Neural cell (in vitro differentiated cells): ENCODE measurements around the gene SFMBT2. TPM values are rescaled to one million over a fixed set of nuclear protein-coding genes. Genes with fewer than 3 reads are reported as not detected.

ENCODE experiments used
- H2AFZ ChIP-seq: fragments of 200-600, 300-800 bp; sonication (generic), shearing (Covaris generic); 2 replicates; pipeline ENCODE4 v1.6.0; 2014; ENCODE audit warnings: low read depth, mild to moderate bottlenecking, antibody characterized with exemption, low read length, moderate library complexity
- H3F3A ChIP-seq: fragments of 200-600 bp; shearing (Covaris generic); 2 replicates; pipeline ENCODE4 v1.6.1; 2016; ENCODE audit warnings: mild to moderate bottlenecking, moderate library complexity, mixed read lengths, antibody characterized with exemption, low read length; ENCODE audit not compliant: insufficient read depth, poor library complexity, severe bottlenecking
- H3K27ac ChIP-seq: fragments of 200-600, 300-800 bp; sonication (generic), shearing (Covaris generic); 2 replicates; pipeline ENCODE4 v1.5.1; 2014; ENCODE audit warnings: mild to moderate bottlenecking, low read length, moderate library complexity
- H3K27me3 ChIP-seq: fragments of 300-800, 200-600 bp; sonication (generic), shearing (Covaris generic); 2 replicates; pipeline ENCODE4 v1.6.0; 2014; ENCODE audit warnings: mild to moderate bottlenecking, low read depth, low read length, moderate library complexity; ENCODE audit not compliant: insufficient read depth
- H3K36me3 ChIP-seq: fragments of 300-800, 200-600 bp; sonication (generic), shearing (Covaris generic); 2 replicates; pipeline ENCODE4 v1.5.1; 2014; ENCODE audit warnings: mild to moderate bottlenecking, antibody characterized with exemption, low read length, moderate library complexity; ENCODE audit not compliant: insufficient read depth
- H3K4me2 ChIP-seq: fragments of 300-800, 200-600 bp; sonication (generic), shearing (Covaris generic); 2 replicates; pipeline ENCODE4 v1.6.0; 2014; ENCODE audit warnings: mild to moderate bottlenecking, low read length
- H3K4me3 ChIP-seq: fragments of 300-800, 200-600 bp; sonication (generic), shearing (Covaris generic); 2 replicates; pipeline ENCODE4 v1.5.1; 2014; ENCODE audit warnings: mild to moderate bottlenecking, low read length, moderate library complexity
- H3K79me2 ChIP-seq: fragments of 200-600 bp; shearing (Covaris generic); replicated peaks from 2 replicates; pipeline ENCODE4 v1.6.0; 2014; ENCODE audit warnings: mild to moderate bottlenecking, low read length, moderate library complexity; ENCODE audit not compliant: insufficient read depth
- H3K9ac ChIP-seq: fragments of 300-800, 200-600 bp; sonication (generic), shearing (Covaris generic); 2 replicates; pipeline ENCODE4 v1.6.1; 2016; ENCODE audit warnings: mild to moderate bottlenecking, low read length, mixed read lengths
- H3K9me2 ChIP-seq: fragments of 200-600 bp; shearing (Covaris generic); 2 replicates; pipeline ENCODE4 v1.6.1; 2016; ENCODE audit warnings: mild to moderate bottlenecking, low read length, mixed read lengths; ENCODE audit not compliant: insufficient read depth
- H3K9me3 ChIP-seq: fragments of 200-600, 300-800 bp; sonication (generic), shearing (Covaris generic); 2 replicates; pipeline ENCODE4 v1.6.1; 2016; ENCODE audit warnings: mild to moderate bottlenecking, mixed run types, low read length, moderate library complexity, mixed read lengths
- H4K20me1 ChIP-seq: fragments of 200-600 bp; shearing (Covaris generic); 2 replicates; pipeline ENCODE4 v1.6.1; 2016; ENCODE audit warnings: mild to moderate bottlenecking, mixed run types; ENCODE audit not compliant: insufficient read depth
- EP300 ChIP-seq: fragments of 450-650 bp; conservative IDR thresholded peaks from 2 replicates; pipeline ENCODE4 v1.6.1; 2014; ENCODE audit warnings: antibody characterized with exemption, mild to moderate bottlenecking, moderate library complexity; ENCODE audit not compliant: poor library complexity, severe bottlenecking
- EZH2 ChIP-seq: fragments of 200-600, 300-800 bp; shearing (Covaris generic), sonication (generic); IDR thresholded peaks from 2 replicates; pipeline ENCODE4 v1.6.1; 2014; ENCODE audit warnings: antibody characterized with exemption, low read length, borderline replicate concordance, mild to moderate bottlenecking; ENCODE audit not compliant: insufficient read depth, poor library complexity, severe bottlenecking
- MXI1 ChIP-seq: fragments of 450-650 bp; conservative IDR thresholded peaks from 2 replicates; pipeline ENCODE4 v1.6.1; 2014; ENCODE audit warnings: antibody characterized with exemption, mild to moderate bottlenecking; ENCODE audit not compliant: poor library complexity, severe bottlenecking
- POLR2AphosphoS5 ChIP-seq: IDR thresholded peaks from 2 replicates; pipeline ENCODE4 v1.6.1; 2012
- RAD21 ChIP-seq: fragments of 450-650 bp; conservative IDR thresholded peaks from 2 replicates; pipeline ENCODE4 v1.6.1; 2014; ENCODE audit warnings: antibody characterized with exemption, mild to moderate bottlenecking, moderate library complexity
- SMC3 ChIP-seq: fragments of 450-650 bp; conservative IDR thresholded peaks from 2 replicates; pipeline ENCODE4 v1.6.1; 2014; ENCODE audit warnings: antibody characterized with exemption, mild to moderate bottlenecking, moderate library complexity; ENCODE audit not compliant: poor library complexity
- TAF1 ChIP-seq: IDR thresholded peaks from 2 replicates; pipeline ENCODE4 v1.6.1; 2012; ENCODE audit warnings: low read depth
- polyA plus RNA-seq: library from polyadenylated mRNA; depleted of rRNA; stranded (reverse); fragments of >200 nt; gene quantifications from 2 replicates; pipeline ENCODE4 v1.2.3, GENCODE V29; 2014
- TF ChIP-seq, protein P1 (sequence below): fragments of 450-650 bp; IDR thresholded peaks from 2 replicates; pipeline ENCODE4 v1.5.1; 2014; ENCODE audit warnings: antibody characterized with exemption, mild to moderate bottlenecking, moderate library complexity; ENCODE audit not compliant: poor library complexity, severe bottlenecking
- TF ChIP-seq, protein P2 (sequence below): IDR thresholded peaks from 2 replicates; pipeline ENCODE4 v1.6.1; 2012; ENCODE audit warnings: borderline replicate concordance

The SFMBT2 gene
- polyA plus RNA-seq, 1 donor from 2014 or later = 1.3 TPM

DNA sequence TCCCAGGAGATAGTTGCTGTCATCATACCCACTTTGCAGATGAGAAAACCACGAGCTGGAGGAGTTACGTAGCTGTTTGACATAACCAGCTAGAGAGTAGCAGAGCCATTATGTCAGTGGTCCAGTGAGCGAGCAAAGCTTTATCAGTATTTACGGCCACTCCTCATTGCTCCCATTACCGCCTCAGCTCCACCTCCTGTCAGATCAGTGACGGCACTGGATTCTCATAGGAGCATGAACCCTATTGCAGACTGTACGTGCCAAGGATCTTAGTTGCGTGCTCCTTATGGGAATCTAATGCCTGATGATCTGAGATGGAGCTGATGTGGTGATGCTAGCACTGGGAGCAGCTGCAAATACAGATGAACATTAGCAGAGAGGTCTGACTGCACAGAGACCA is 9.2 kb upstream of the SFMBT2 start:
- no peak for TF ChIP-seq EZH2
- no peak for TF ChIP-seq TAF1
- TF ChIP-seq, protein P1, sequence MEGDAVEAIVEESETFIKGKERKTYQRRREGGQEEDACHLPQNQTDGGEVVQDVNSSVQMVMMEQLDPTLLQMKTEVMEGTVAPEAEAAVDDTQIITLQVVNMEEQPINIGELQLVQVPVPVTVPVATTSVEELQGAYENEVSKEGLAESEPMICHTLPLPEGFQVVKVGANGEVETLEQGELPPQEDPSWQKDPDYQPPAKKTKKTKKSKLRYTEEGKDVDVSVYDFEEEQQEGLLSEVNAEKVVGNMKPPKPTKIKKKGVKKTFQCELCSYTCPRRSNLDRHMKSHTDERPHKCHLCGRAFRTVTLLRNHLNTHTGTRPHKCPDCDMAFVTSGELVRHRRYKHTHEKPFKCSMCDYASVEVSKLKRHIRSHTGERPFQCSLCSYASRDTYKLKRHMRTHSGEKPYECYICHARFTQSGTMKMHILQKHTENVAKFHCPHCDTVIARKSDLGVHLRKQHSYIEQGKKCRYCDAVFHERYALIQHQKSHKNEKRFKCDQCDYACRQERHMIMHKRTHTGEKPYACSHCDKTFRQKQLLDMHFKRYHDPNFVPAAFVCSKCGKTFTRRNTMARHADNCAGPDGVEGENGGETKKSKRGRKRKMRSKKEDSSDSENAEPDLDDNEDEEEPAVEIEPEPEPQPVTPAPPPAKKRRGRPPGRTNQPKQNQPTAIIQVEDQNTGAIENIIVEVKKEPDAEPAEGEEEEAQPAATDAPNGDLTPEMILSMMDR = no peak
- no peak for TF ChIP-seq POLR2AphosphoS5
- no peak for TF ChIP-seq RAD21
- no peak for TF ChIP-seq SMC3
- no peak for TF ChIP-seq EP300
- no peak for TF ChIP-seq MXI1
- TF ChIP-seq, protein P2, sequence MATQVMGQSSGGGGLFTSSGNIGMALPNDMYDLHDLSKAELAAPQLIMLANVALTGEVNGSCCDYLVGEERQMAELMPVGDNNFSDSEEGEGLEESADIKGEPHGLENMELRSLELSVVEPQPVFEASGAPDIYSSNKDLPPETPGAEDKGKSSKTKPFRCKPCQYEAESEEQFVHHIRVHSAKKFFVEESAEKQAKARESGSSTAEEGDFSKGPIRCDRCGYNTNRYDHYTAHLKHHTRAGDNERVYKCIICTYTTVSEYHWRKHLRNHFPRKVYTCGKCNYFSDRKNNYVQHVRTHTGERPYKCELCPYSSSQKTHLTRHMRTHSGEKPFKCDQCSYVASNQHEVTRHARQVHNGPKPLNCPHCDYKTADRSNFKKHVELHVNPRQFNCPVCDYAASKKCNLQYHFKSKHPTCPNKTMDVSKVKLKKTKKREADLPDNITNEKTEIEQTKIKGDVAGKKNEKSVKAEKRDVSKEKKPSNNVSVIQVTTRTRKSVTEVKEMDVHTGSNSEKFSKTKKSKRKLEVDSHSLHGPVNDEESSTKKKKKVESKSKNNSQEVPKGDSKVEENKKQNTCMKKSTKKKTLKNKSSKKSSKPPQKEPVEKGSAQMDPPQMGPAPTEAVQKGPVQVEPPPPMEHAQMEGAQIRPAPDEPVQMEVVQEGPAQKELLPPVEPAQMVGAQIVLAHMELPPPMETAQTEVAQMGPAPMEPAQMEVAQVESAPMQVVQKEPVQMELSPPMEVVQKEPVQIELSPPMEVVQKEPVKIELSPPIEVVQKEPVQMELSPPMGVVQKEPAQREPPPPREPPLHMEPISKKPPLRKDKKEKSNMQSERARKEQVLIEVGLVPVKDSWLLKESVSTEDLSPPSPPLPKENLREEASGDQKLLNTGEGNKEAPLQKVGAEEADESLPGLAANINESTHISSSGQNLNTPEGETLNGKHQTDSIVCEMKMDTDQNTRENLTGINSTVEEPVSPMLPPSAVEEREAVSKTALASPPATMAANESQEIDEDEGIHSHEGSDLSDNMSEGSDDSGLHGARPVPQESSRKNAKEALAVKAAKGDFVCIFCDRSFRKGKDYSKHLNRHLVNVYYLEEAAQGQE = no peak
- no peaks in the 10 kb centered on the region for H3F3A ChIP-seq
- no peak overlapping the region for H3K9ac ChIP-seq
- H2AFZ ChIP-seq = no peak overlapping the region
- no peaks in the 10 kb centered on the region for H3K79me2 ChIP-seq
- no peaks in the 10 kb centered on the region for H4K20me1 ChIP-seq
- H3K4me2 ChIP-seq = no peak overlapping the region
- peaks cover 9% of the 10 kb centered on the region for H3K27me3 ChIP-seq
- H3K27ac ChIP-seq = no peak overlapping the region
- H3K36me3 ChIP-seq = no peaks in the 10 kb centered on the region
- no peaks in the 10 kb centered on the region for H3K9me3 ChIP-seq
- no peak overlapping the region for H3K4me3 ChIP-seq
- H3K9me2 ChIP-seq = no peaks in the 10 kb centered on the region

DNA sequence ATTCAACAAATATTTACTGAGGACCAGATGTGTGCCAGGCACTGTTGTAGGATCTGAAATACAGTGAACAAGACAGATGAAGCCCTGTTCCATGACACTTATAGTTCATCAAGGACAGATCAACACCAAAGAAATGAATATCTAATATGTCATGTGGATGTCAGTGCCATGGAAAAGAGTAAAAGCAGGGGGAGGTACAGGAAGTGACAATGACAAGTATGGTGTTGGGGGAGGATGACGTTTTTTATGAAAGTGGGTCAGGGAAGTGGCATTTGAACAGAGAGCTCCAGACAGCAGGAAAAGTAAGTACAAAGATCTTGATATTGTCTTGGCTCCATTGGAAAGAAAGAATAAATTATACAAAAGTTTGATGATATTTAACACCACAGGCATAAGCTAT is 7.0 kb upstream of the SFMBT2 start:
- H3K79me2 ChIP-seq = no peaks in the 10 kb centered on the region
- no peak overlapping the region for H3K4me2 ChIP-seq
- H3K9me3 ChIP-seq = no peaks in the 10 kb centered on the region
- TF ChIP-seq RAD21 = no peak
- no peak for TF ChIP-seq TAF1
- TF ChIP-seq, protein P2 = no peak
- no peak for TF ChIP-seq POLR2AphosphoS5
- no peak for TF ChIP-seq EZH2
- TF ChIP-seq SMC3 = no peak
- TF ChIP-seq, protein P1 = no peak
- no peak for TF ChIP-seq MXI1
- TF ChIP-seq EP300 = no peak
- no peaks in the 10 kb centered on the region for H3K9me2 ChIP-seq
- no peak overlapping the region for H2AFZ ChIP-seq
- H3K36me3 ChIP-seq = no peaks in the 10 kb centered on the region
- no peak overlapping the region for H3K4me3 ChIP-seq
- peaks cover 26% of the 10 kb centered on the region for H3K27me3 ChIP-seq
- H3F3A ChIP-seq = no peaks in the 10 kb centered on the region
- no peak overlapping the region for H3K27ac ChIP-seq
- H3K9ac ChIP-seq = no peak overlapping the region
- H4K20me1 ChIP-seq = no peaks in the 10 kb centered on the region
